Measurements from ENCODE around the gene EYA3. TPM values are rescaled to one million over a fixed set of nuclear protein-coding genes. Genes with fewer than 3 reads are reported as not detected.

The EYA3 gene
- polyA plus RNA-seq, 12 donors: 17.7 to 24.6 (median 20.6) TPM; not detected in 1

DNA sequence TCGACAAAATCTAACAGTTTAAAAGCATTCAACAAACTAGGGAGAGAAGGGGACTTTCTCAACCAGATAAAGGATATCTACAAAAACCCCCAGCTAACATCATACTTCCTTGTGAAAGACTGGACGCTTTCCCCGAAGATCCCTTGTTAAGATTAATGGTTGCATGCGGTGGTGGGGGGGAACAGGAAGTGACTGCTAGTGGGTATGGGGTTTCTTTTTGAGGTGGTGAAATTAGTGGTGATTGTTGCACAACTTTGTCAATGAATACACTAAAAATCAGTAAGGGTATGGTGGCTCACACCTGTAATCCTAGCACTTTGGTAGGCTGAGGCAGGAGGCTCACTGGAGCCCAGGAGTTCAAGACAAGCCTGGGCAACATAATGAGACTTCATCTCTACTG is 26.9 kb upstream of the EYA3 start:
- no peak for DNase-seq

DNA sequence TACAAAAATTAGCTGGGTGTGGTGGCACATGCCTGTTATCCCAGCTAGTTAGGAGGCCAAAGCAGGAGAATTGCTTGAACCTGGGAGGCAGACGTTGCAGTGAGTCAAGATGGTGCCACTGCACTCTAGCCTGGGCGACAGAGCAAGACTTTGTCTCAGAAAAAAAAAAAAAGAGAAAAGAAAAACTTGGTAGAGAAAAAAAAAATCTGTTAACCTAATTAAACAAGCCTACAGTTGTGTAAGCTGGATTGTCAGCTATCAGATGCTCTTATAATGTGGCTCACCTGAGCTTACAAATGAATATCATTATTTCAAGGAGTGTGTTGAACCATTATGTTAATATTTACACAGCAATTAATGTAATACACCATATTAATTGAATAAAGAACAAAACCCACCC is 26.4 kb upstream of the EYA3 start:
- DNase-seq: no peak

DNA sequence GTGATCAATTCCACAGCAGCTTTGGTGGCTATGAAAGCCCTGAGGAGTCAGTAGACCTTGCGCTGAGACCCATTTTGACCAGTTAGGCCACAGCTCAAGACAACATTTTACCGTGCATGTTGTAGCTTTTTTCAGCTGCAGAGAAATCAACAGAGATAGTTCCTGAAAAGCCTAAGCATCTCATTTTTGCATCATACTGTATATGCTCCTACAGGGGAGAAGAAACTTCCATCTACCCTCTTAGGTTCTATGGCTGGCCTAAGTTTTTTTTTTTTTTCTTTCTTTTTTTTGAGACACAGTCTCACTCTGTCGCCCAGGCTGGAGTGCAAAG is 24.8 kb upstream of the EYA3 start:
- DNase-seq: no peak

DNA sequence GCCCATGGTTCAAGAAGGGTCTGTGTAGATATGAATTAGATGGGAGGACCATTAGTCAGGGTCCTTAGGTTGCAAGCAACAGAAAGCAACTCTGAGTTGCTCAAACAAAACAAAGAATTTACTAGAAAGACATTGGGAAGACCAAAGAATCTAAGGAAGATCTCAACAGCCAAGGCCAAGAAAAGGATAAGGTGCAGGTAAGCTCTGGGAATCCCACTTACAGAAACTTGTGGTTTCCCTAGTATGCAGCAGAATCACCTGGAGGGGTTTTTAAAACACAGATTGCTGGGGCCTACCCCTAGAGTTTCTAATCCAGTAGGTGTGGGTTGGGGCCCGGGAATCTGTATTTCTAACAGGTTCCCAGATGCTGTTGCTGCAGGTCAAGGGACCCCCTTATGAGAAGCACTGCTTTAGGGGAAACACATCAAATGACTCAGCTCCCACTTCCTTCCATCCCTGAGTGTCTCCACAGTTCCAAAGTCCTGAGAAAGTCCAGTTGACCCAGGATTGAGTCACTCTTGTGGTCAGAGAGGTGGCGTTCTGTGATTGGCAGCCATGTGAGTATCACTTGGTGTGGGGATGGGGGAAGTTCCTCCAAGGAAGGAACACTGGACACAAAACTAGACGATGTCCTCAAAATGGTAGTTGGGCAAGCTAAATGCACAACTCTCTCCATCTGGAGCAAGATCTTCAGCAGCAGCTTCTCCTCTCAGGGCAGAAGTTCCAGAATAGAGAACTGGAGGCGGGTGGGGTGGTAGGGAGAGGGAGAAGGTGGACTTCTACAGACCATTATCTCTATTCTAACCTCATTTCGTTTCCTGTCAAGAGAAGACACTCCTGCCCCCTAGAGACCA is 24.2 kb upstream of the EYA3 start:
- no peak for DNase-seq

DNA sequence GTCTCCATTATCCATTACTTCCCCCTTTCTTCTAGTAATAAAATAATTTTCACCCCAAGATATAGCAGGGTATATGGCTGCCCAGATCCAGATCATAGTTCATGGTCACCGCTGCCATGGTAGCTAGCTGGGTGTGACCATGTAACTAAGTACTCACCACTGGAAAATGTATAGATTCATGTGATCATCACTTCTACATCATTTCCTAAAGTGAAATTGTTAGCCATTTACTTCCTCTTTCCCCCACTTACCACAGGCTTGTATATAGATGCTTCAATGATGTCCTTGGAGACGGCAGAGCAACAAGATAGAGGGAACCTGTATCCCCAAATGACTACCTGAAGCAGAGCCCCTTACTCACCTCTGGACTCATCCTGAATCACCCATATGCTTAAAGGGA is 22.7 kb upstream of the EYA3 start:
- no peak for DNase-seq

DNA sequence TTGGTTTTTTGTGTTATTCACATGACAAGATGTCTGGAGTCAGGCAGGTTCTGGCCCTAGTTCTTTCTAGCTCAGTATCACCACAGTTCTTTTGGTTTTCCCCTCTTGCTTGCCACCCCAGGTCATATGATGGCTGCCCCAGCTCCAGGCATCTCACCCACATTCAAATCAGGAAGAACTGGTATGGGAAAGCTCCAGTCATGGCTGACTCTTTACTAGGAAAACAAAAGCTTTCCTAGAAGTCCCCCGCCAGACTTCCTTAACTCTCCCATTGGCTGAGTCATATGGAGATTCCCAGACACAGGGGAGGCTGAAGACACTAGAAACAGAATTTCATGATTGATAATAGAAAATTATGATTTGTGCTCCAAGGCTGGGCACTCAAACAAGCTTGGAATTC is 22.1 kb upstream of the EYA3 start:
- DNase-seq: no peak

DNA sequence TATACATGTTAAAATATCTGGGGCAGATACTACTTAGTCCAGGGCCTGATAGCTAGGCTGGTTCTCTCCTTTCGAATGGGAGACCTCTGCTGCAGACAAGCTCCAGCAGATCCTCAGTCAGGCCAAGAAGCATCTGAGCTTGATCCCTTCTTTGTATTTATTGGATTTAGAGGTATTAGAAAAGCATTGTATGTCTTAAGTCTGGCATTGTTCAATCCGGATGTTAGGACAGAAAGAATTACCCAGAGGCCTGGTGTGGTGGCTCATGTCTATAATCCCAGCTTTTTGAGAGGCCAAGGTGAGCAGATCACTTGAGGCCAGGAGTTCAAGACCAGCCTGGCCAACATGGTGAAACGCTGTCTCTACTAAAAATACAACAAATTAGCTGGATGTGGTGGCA is 21.2 kb upstream of the EYA3 start:
- DNase-seq: no peak

DNA sequence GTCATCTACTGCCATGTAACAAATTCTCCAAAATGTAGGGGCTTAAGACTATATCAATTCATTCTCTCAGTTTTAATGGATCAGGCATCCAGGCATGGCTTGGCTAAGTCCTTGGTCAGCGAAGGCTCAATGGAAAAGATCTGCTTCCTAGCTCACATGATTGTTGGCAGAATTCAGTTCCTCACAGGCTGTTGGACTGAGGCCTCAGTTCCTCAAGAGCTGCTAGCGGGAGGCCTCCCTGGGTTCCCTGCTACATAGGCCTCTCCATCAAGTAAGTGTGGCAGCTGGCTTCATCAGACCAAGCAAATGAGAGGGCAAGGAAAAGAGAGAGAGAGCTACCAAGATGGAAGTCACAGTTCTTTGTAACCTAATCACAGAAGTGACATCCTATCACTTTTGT is 19.6 kb upstream of the EYA3 start:
- DNase-seq: no peak

DNA sequence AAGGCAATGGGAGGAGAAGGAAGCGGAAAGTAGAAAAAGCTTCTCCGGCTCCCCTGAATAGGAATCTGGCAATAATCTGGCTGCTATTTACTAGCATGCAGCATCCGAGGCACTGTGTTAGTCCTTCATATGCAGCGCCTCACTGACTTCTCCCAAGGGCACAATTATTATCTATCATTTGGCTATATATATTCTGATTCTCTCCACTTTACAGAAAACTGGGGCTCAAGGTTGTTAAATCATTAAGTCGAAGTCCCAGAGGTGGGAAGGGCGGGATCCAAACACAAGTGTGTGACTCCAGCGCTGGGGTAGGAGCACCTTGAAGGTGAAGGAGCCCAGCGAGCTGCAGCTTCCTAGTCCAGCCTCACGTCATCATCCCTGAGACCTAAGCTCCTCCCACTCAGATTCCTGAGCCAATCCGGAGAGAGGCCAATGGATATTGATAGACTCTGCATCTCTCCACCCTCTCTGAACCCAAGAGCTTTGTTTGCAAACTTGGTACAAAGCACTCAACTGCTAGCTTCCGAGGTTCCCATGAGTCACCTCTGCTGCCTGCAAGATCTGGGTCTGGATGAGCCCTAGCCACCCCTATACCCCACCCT is 16.6 kb upstream of the EYA3 start:
- no peak for DNase-seq

DNA sequence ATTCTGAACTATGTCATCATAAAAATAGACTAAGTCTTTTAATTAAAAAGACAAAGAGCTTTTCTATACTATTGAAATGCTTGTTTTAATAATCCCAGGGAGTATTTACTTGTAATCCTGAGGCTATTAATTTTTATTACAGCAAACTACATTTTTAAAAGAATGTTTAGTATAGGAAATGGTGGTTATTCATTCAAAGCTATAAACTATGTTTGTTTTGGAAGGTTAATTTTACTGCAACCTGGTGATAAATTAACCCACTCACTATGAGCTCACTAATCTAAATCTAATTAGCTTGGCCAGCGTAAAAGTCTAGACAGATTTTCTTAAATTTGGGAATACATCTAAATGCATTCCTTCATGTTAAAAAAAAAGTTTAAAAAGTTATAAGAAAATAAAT is 13.8 kb upstream of the EYA3 start:
- DNase-seq: no peak

DNA sequence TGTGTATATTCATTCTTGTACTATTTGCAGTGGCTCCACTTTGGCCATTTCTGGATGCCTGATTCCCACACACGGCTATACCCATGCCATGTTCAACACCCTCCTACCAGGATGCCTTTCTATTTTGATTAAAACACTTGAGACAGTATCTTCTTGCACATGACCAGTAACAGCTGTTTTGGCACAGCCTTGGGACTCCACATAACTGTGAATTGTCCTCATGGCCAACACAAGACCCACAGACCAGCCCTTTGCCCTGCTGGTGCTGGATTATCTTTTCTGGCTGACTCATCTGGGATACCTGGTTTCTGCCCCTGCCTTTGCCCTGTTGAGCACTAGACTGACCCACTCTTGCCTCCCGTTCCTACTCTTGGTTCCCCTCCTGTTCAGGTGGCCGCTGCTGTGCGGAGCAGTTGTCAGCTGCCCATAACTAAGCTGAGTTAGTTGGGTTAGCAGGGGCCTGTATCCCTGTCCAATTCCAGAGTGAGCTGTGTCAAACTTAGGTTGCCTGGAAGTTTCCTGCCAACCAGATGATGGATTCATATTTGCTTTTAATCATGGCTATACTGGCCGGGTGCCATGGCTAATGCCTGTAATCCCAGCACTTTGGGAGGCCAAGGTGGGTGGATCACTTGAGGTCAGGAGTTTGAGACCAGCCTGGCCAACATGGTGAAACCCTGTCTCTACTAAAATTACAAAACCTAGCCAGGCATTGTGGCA is 10.8 kb upstream of the EYA3 start:
- DNase-seq: no peak

DNA sequence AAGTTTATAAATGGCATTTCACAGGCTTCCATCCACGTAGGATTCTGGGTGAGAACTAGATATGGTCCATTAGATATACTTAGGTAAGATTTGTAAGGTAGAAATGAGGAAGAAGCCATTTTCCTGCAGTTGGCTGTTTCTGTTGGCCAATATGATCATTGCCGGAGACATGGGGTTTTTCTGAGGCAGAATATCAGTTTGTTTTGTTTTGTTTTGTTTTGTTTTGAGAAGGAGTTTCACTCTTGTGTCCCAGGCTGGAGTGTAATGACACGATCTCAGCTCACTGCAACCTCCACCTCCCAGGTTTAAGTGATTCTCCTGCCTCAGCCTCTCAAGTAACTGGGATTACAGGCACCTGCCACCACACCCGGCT is 8.7 kb upstream of the EYA3 start:
- no peak for DNase-seq

DNA sequence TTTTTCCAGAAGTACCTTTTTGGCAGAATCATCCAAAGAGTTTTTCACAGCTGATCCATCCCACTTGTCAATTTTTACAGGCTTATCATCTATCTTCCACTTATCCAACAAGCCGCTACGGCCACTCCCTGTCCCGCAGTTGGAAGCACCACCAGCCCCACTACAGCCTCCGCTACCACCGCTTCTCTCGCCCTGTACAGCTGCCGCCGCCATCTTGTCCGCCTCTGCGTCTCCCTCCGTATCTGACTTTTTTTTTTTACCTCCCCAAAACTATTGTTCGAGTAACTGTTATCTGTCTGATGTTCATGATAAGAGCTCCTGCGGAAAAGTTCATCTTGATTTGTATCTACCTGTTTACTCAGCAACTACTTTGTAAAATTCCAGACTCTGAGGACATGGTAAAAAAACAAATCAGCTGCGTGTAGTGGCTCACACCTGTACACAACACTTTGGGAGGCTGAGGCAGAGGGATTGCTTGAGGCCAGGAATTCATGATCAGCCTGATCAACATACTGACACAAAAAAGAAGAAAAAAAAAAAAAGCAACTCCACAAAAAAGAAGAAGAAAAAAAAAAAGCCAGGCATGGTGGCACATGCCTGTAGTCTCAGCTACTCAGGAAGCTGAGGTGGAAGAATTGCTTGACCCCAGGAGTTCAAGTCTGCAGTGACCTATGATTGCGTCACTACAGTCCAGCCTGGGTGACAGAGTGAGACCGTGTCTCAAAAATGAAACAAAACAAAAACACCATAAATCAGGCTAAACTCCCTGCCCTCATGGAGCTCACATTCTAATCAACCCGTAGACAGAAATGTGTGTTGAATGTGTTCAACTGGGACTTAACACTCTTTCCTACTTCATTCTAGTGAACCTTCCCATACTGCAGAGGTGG is 8.0 kb upstream of the EYA3 start:
- no peak for DNase-seq

DNA sequence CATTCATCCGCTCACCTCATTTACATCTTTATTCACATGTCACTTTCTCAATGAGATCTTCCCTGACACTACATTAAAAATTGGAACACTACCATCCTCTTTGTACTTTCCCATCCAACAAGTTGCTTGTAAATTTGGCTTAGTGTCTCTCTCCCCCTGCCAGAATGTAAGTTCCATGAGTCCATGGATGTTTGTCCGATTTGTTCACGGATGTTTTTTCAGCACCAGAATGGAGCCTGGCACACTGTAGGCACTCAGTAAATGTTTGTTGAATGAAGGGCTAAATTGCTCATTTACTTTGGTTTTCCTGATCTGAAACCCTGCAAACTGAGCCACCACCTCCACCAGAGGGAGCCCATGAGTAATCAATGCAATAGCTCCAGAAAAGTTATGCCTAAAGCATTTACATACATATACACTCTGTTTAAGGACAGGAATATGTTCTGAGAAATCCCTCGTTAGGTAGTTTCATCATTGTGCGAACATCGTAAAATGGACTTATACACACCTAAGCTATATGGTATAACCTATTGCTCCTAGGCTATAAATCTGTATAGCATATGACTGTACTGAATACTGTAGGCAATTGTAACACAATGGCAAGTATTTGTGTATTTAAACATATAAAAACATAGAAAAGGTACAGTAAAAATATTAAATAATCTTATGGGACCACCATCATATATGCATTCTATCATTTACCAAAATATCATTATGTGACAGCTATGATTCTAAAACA is 2.8 kb upstream of the EYA3 start:
- peak; percentile 52 for DNase-seq

DNA sequence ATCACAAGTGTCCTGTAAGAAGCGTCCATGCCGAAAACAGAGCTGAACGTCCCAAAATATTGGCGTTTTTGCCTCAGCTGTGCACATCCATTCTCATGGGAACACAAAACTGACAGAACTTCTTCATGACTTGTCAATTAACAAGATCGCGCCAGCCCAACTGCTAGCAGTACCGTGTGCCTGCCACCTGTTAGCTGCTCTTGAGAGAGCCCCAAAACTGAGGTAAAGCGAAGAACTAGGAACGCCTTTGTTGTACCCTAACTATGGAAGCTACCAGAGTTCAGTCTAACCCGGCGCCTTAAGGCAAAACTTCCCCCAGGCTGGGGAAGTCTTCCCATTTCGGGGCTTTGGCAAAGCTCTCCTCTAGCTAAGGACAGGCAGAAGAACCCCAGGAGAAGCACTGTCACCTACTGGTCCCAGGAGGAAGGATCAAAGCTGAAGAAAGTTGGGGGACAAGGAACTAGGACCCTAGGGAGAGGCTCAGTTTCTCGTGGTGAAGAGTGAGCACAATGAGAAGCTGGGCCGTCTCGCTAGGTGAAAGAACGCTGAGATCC is 719 bp downstream of the EYA3 start:
- DNase-seq: no peak

DNA sequence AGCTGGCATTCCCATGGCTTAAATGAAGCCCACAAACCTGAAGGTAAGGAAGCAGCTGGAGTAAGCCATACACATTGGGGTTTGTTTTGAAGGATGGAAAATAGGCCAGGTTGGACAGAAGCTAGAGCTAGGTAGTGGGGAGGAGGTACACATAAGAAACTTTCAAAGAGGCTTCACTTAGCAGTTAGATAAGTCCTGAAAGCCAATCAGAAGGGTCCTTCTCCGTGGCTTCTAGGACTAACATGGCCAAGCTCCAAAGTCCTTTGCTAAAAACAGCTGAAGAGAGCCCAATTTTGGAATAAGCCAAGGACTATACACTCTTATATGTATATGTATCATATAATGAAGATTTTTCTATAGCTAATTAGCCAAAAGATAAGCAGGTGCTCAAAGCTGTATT is 1.8 kb downstream of the EYA3 start:
- no peak for DNase-seq

DNA sequence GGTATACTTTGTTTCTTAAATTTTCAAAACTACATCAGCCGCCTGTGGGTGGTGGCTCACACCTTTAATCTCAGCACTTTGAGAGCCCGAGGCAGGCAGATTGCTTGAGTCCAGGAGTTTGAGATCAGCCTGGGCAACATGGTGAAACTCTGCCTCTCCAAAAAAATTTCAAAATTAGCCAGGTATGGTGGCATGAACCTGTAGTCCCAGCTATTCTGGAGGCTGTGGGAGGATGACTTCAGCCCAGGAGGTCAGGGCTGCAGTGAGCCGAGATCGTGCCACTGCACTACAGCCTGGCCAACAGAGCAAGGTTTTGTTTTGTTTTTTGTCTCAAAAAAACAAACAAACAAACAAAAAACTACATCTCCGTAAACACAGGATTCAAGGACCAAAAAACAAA is 3.3 kb downstream of the EYA3 start:
- no peak for DNase-seq

DNA sequence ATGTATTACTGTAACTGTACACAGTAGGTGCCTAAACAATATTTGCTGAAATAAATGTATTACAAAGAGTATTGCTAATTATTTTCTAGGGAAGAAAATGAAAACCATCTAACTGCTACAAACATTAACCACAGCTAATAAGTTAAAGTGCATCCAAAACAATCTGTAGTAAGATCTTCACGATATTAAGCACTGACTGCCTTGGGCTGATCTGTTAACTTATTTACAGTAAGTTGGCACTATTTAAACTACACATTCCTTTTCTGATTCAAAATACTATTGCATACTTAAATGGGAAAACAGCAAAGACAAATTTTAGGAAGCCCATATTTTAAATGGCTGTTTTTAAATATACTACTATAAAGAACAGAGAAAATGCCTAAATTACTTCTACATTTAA is 4.5 kb downstream of the EYA3 start:
- DNase-seq: no peak

DNA sequence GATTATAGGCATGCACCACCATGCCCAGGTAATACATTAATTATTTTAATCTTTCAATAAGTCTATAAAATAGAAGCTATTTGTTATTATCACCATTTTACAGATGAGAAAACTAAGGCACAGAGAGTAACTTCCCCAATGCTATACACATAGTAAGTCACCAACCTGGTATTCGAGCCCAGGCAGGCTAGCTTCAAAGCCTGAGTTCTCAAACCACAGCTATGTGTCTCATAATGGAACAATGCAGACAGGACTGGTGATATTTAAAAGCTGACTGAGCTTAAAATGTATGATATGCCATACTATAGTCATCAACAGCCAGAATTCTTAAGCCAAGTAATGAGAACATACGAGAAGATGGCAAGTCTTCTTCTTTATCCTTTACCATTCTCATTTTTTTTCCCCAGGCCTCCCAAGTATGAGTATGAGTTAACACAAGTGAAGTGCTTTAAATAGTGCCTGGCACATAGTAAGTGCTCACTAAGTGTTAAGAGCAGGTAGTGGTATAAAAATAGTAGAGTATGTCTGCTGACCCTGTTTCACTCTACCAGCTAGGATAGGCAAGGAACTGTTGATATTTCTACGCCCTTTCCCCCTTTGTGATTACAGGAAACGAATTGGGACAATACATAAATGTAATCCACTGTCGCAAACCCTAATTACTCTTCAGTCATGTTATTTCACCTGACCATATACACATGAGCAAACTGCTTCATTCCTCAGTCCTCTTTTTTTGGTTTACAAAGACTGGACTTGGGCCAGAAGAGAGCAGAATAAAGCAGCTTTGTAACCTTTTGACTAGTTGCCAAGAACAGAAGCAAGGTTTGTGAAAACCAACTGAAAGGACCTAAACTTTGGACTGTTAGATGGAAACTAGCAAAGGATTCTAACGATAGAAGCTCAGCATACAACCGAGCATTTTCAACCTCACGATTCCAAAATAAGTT is 9.5 kb downstream of the EYA3 start:
- no peak for DNase-seq

DNA sequence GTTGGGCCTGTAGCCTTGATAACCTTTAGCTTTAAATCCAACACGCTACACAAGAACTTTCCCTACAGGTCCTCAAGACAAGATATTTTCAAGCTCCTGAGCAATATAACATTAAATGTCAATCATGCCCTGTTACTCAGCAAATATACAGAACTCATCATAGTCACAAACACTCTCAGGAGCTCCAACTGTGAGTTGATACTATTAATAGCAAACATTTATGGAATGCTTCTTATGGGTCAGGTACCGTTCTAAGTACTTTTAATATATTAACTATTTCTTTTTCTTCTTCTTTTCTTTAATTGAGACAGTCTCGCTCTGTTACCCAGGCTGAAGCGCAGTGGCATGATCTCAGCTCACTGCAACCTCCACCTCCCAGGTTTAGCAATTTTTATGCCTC is 10.1 kb downstream of the EYA3 start:
- DNase-seq: no peak
